ENCODE measurements around the gene TMEM54.

TMEM54 gene

GRCh38 chr1:32900956-32901822 is at the start of gene TMEM54:
Gene TMEM54 (minus strand): TSS chr1:32901389. CDS start chr1:32901238, 151 bp downstream.
- DNase-seq (ENCODE audit: low read depth, low spot score): no peak

- DNase-seq (ENCODE audit: low read depth, low spot score): no peak
These were observed 48.3 kb upstream of the TMEM54 start for GRCh38 chr1:32949519-32949918.

- no peak for DNase-seq (ENCODE audit: low read depth, low spot score)
These were observed 47.7 kb upstream of the TMEM54 start for GRCh38 chr1:32948905-32949304.

GRCh38 chr1:32948390-32948722 is 47.2 kb upstream of the TMEM54 start:
- DNase-seq (ENCODE audit: low read depth, low spot score): no peak

GRCh38 chr1:32947669-32948389 is 46.6 kb upstream of the TMEM54 start:
- DNase-seq (ENCODE audit: low read depth, low spot score): no peak

GRCh38 chr1:32946413-32946812 is 45.2 kb upstream of the TMEM54 start:
- no peak for DNase-seq (ENCODE audit: low read depth, low spot score)

GRCh38 chr1:32944180-32944579 is 43.0 kb upstream of the TMEM54 start:
- no peak for DNase-seq (ENCODE audit: low read depth, low spot score)

GRCh38 chr1:32939655-32940371 is 38.6 kb upstream of the TMEM54 start:
- no peak for DNase-seq (ENCODE audit: low read depth, low spot score)

- DNase-seq (ENCODE audit: low read depth, low spot score): no peak
These were observed 35.9 kb upstream of the TMEM54 start for GRCh38 chr1:32937061-32937460.

GRCh38 chr1:32934535-32934934 is 33.3 kb upstream of the TMEM54 start:
- DNase-seq (ENCODE audit: low read depth, low spot score): no peak

- no peak for DNase-seq (ENCODE audit: low read depth, low spot score)
These were observed 32.6 kb upstream of the TMEM54 start for GRCh38 chr1:32933742-32934322.

GRCh38 chr1:32931760-32932159 is 30.6 kb upstream of the TMEM54 start:
- DNase-seq (ENCODE audit: low read depth, low spot score): no peak

- DNase-seq (ENCODE audit: low read depth, low spot score): no peak
These were observed 28.2 kb upstream of the TMEM54 start for GRCh38 chr1:32929366-32929765.

- DNase-seq (ENCODE audit: low read depth, low spot score): no peak
These were observed 27.5 kb upstream of the TMEM54 start for GRCh38 chr1:32928715-32929114.

- no peak for DNase-seq (ENCODE audit: low read depth, low spot score)
These were observed 27.1 kb upstream of the TMEM54 start for GRCh38 chr1:32928285-32928684.

GRCh38 chr1:32927441-32927840 is 26.3 kb upstream of the TMEM54 start:
- DNase-seq (ENCODE audit: low read depth, low spot score): no peak

- no peak for DNase-seq (ENCODE audit: low read depth, low spot score)
These were observed 25.4 kb upstream of the TMEM54 start for GRCh38 chr1:32926562-32926961.

GRCh38 chr1:32925403-32926162 is 24.4 kb upstream of the TMEM54 start:
- peak; percentile 35 for DNase-seq (ENCODE audit: low read depth, low spot score)

GRCh38 chr1:32924881-32925344 is 23.7 kb upstream of the TMEM54 start:
- no peak for DNase-seq (ENCODE audit: low read depth, low spot score)

GRCh38 chr1:32920833-32921232 is 19.6 kb upstream of the TMEM54 start:
- DNase-seq (ENCODE audit: low read depth, low spot score): no peak
